ENCODE data around the gene FITM1. TPM values are rescaled to one million over a fixed set of nuclear protein-coding genes. Genes with fewer than 3 reads are reported as not detected.

FITM1 gene
- total RNA-seq, 2 donors from 2014 or later, result 0.85 to 1.5 TPM

DNA sequence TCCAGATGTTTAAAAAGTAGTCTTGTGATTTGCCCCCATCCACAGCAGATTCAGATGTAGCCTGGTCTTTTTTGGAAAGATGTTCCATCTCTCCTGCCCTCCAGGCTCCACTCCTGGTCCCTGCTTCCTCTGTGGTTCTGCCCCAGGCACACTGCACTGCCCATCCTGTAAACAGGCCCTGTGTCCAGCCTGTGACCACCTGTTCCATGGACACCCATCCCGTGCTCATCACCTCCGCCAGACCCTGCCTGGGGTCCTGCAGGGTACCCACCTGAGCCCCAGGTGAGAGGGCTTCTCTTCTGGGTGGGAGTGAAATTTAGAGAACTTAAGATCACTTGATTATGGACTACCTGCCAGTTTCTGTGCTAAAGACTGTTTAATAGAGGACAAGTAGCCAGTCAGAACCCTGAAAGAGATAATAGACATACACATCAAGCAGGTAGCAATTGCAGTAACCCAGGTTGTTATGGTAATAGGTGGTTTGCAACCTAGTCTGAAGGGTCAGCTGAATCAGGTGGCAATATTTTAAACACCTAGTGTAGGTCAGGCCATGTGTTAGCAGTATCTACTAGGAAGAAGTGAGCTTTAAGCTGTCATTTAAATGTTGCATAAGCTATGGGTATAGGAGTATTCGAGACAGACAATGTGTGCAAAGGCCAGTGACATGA is 19.0 kb downstream of the FITM1 start:
- intact Hi-C loops (cut with DNase I), result no loop called here
- Histone ChIP-seq H3K9me3 (no peaks in the 10 kb centered on the region), H3K9ac (ENCODE audit: low read depth in 2 of 2, low read length in 2 of 2) (no peak overlapping the region), H3K4me3 (no peak overlapping the region), H3K27ac (no peak overlapping the region), H3K4me1 (peaks cover 17% of the 10 kb centered on the region), H3K27me3 (no peaks in the 10 kb centered on the region), H3K36me3 (peaks cover 20% of the 10 kb centered on the region)
- no peak for DNase-seq
- TF ChIP-seq, protein P1, sequence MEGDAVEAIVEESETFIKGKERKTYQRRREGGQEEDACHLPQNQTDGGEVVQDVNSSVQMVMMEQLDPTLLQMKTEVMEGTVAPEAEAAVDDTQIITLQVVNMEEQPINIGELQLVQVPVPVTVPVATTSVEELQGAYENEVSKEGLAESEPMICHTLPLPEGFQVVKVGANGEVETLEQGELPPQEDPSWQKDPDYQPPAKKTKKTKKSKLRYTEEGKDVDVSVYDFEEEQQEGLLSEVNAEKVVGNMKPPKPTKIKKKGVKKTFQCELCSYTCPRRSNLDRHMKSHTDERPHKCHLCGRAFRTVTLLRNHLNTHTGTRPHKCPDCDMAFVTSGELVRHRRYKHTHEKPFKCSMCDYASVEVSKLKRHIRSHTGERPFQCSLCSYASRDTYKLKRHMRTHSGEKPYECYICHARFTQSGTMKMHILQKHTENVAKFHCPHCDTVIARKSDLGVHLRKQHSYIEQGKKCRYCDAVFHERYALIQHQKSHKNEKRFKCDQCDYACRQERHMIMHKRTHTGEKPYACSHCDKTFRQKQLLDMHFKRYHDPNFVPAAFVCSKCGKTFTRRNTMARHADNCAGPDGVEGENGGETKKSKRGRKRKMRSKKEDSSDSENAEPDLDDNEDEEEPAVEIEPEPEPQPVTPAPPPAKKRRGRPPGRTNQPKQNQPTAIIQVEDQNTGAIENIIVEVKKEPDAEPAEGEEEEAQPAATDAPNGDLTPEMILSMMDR (IDR thresholded peaks at IDR 0.05), result no peak

DNA sequence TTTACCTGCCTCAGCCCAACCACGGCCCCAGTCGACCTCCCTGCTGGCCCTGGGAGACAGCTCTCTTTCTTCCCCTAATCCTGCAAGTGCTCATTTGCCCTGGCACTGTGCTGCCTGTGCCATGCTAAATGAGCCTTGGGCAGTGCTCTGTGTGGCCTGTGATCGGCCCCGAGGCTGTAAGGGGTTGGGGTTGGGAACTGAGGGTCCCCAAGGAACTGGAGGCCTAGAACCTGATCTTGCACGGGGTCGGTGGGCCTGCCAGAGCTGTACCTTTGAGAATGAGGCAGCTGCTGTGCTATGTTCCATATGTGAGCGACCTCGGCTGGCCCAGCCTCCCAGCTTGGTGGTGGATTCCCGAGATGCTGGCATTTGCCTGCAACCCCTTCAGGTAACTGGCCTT is 19.6 kb downstream of the FITM1 start:
- H3K36me3 ChIP-seq, result peaks cover 21% of the 10 kb centered on the region
- intact Hi-C loops (cut with DNase I), result no loop called here
- no peak overlapping the region for H3K9ac ChIP-seq (ENCODE audit: low read depth in 2 of 2, low read length in 2 of 2)
- no peak for DNase-seq
- no peaks in the 10 kb centered on the region for H3K27me3 ChIP-seq
- TF ChIP-seq, protein P1 (IDR thresholded peaks at IDR 0.05), result no peak
- peaks cover 17% of the 10 kb centered on the region for H3K4me1 ChIP-seq
- no peak overlapping the region for H3K27ac ChIP-seq
- no peak overlapping the region for H3K4me3 ChIP-seq
- no peaks in the 10 kb centered on the region for H3K9me3 ChIP-seq

DNA sequence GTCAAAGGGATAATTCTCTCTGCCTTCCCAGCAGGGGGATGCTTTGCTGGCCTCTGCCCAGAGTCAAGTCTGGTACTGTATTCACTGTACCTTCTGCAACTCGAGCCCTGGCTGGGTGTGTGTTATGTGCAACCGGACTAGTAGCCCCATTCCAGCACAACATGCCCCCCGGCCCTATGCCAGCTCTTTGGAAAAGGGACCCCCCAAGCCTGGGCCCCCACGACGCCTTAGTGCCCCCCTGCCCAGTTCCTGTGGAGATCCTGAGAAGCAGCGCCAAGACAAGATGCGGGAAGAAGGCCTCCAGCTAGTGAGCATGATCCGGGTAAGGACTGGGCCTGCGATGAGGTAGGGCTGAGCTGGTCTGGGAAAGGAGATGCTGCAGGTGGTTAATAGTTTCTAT is 20.1 kb downstream of the FITM1 start:
- Histone ChIP-seq H3K9ac (ENCODE audit: low read depth in 2 of 2, low read length in 2 of 2) (no peak overlapping the region), H3K27ac (no peak overlapping the region), H3K4me1 (peaks cover 13% of the 10 kb centered on the region), H3K27me3 (no peaks in the 10 kb centered on the region), H3K9me3 (no peaks in the 10 kb centered on the region), H3K36me3 (peaks cover 26% of the 10 kb centered on the region), H3K4me3 (no peak overlapping the region)
- DNase-seq, result no peak
- intact Hi-C loops (cut with DNase I), result no loop called here
- TF ChIP-seq, protein P1 (IDR thresholded peaks at IDR 0.05), result no peak

DNA sequence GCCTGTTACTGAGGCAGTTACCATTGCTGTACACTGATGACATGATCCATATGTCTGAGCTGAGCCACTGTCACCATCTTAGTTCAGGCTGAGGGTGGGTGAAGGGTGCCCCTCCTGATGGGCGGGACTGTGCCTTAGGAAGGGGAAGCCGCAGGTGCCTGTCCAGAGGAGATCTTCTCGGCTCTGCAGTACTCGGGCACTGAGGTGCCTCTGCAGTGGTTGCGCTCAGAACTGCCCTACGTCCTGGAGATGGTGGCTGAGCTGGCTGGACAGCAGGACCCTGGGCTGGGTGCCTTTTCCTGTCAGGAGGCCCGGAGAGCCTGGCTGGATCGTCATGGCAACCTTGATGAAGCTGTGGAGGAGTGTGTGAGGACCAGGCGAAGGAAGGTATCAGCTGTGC is 20.5 kb downstream of the FITM1 start:
- Histone ChIP-seq H3K27me3 (no peaks in the 10 kb centered on the region), H3K36me3 (peaks cover 29% of the 10 kb centered on the region), H3K9ac (ENCODE audit: low read depth in 2 of 2, low read length in 2 of 2) (no peak overlapping the region), H3K9me3 (no peaks in the 10 kb centered on the region), H3K27ac (no peak overlapping the region), H3K4me3 (no peak overlapping the region), H3K4me1 (peaks cover 12% of the 10 kb centered on the region)
- DNase-seq, result no peak
- intact Hi-C loops (cut with DNase I), result no loop called here
- TF ChIP-seq, protein P1 (IDR thresholded peaks at IDR 0.05), result no peak

DNA sequence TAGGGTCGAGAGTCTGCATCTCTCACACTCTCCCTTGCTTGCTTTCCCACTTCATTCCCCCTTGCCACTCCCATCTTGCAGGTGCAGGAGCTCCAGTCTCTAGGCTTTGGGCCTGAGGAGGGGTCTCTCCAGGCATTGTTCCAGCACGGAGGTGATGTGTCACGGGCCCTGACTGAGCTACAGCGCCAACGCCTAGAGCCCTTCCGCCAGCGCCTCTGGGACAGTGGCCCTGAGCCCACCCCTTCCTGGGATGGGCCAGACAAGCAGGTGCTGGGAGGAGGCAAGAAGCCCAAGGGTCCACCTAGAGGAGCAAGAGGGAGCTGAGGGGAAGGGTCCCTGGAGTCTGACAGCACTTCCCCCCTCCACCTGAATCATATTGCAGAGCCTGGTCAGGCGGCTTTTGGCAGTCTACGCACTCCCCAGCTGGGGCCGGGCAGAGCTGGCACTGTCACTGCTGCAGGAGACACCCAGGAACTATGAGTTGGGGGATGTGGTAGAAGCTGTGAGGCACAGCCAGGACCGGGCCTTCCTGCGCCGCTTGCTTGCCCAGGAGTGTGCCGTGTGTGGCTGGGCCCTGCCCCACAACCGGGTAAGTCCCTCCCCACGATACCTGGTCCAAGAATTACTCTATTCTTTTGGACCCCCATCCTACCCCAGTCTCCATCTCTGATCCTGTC is 21.1 kb downstream of the FITM1 start:
- no peak for DNase-seq
- Histone ChIP-seq H3K9ac (ENCODE audit: low read depth in 2 of 2, low read length in 2 of 2) (no peak overlapping the region), H3K27me3 (no peaks in the 10 kb centered on the region), H3K36me3 (peaks cover 29% of the 10 kb centered on the region), H3K27ac (no peak overlapping the region), H3K9me3 (no peaks in the 10 kb centered on the region), H3K4me3 (no peak overlapping the region), H3K4me1 (peaks cover 12% of the 10 kb centered on the region)
- TF ChIP-seq, protein P1 (IDR thresholded peaks at IDR 0.05), result no peak
- intact Hi-C loops (cut with DNase I), result no loop called here

All from colonic mucosa (tissue), 4 donors.